ENCODE results near the gene IGFN1.

IGFN1 gene

DNA sequence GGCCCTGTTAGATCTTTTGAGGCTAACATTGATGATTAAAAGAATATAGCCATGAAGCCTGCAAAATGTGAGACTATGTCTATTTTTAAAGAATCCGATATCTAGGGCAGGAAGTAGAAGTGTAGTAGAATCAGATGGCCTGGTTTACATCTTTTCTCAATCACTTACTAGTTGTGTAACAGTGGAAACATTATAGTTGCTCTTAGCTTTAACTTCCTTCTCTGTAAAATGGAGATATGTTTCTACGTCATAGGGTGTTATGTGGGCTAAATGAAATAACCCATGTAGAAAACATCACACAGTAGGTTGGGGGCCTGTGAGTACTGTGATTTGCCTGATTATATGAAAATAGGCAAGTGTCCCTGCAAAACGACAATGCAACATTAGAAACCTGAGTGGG is 4.4 kb upstream of the IGFN1 start:
- TF ChIP-seq, protein P1, sequence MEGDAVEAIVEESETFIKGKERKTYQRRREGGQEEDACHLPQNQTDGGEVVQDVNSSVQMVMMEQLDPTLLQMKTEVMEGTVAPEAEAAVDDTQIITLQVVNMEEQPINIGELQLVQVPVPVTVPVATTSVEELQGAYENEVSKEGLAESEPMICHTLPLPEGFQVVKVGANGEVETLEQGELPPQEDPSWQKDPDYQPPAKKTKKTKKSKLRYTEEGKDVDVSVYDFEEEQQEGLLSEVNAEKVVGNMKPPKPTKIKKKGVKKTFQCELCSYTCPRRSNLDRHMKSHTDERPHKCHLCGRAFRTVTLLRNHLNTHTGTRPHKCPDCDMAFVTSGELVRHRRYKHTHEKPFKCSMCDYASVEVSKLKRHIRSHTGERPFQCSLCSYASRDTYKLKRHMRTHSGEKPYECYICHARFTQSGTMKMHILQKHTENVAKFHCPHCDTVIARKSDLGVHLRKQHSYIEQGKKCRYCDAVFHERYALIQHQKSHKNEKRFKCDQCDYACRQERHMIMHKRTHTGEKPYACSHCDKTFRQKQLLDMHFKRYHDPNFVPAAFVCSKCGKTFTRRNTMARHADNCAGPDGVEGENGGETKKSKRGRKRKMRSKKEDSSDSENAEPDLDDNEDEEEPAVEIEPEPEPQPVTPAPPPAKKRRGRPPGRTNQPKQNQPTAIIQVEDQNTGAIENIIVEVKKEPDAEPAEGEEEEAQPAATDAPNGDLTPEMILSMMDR (conservative IDR thresholded peaks at IDR 0.05): no peak
- no peak overlapping the region for H3K27ac ChIP-seq

DNA sequence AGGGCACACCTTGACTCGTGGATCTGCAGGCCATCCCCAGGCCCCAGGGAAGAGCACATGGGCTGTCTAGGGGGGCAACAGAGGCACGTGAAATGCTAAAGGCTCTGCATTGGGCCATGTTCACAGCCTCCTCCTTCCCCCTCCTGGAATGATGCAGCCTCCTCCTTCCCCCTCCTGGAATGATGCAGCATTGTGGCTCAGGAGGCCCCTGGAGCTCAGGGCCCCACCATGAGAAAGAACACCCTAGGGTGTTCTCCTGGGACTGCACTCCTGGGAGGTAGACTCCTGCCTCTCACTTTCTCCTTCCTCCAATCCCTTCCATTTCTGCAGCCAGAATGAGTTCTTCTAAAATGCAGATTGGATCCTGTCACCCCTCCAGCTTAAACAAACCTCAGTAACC is 1.5 kb upstream of the IGFN1 start:
- H3K27ac ChIP-seq: no peak overlapping the region
- TF ChIP-seq, protein P1 (conservative IDR thresholded peaks at IDR 0.05): no peak

DNA sequence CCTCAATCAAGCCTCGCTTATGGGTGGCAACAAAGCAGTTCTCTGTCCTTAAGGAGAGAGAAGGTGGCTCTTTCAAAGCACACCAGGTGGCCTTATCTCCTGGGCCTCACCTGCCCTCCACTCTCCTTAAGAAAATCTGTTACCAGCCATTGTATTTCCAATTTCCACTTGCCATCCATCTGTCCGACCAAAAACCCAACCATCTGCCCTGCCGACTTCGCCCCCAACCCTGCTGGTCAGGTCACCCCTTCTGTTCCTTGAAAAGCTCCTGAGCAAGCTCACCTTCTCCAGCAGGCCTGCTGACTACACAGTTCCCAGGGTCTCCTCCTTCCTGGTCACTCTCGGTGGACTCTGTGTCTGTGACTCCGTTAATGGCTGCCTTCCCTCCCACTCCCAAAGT is 619 bp upstream of the IGFN1 start:
- no peak overlapping the region for H3K27ac ChIP-seq
- TF ChIP-seq, protein P1 (conservative IDR thresholded peaks at IDR 0.05): no peak

DNA sequence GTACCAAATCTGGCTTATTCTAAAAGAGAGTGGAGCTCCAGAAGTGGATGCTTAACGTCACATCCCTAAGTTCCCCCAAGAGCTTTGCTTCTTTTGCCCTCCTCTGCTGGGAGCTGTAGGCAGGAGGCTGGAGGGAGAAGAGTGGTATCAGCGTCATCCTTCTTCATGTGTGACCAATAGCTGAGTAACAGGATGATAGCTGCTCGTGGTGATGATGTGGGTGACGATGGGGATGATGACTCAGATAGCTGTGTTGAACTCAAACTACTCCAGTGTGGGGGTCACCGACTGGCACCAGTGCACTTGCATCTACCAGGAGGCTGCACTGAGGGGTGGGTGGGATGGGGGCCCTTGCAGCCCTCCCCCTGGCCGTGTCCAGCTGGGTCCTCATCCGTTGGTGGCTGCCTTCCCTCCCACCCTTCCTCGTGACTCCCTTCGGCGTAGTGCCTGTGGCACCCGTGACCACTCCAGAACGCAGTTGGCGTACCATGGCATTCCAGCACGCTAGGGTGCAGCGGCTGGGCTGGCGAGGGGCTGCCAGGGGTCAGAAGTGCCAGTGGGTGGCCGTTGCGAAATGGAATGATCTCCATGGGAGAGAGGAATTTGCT is 1.1 kb downstream of the IGFN1 start:
- no peak overlapping the region for H3K27ac ChIP-seq
- TF ChIP-seq, protein P1 (conservative IDR thresholded peaks at IDR 0.05): no peak

DNA sequence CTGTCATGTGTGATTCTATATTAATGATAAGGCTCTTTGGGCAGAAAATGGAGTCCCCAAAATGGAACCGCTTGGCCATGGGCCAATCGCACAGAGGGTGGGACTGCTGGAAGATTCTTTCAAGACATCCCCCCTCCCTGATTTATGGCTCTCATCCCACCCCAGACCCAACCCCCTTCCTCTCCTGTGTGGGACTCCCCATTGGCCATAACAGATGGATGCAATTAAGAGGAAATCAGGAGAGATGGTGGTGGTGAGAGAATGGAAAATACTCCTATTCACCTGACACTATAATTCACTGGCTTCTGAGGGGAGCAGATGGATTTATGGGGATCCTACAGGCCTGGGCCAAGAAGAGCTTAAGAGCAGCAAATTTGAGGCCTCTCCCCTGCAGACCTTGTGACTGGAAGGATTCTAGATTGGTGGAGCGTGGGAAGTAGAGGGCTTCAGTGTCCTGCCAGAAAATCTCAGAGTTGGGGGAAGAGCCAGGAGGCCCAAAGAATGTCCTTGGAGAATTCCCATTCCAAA is 1.7 kb downstream of the IGFN1 start:
- TF ChIP-seq, protein P1 (conservative IDR thresholded peaks at IDR 0.05): no peak
- no peak overlapping the region for H3K27ac ChIP-seq

DNA sequence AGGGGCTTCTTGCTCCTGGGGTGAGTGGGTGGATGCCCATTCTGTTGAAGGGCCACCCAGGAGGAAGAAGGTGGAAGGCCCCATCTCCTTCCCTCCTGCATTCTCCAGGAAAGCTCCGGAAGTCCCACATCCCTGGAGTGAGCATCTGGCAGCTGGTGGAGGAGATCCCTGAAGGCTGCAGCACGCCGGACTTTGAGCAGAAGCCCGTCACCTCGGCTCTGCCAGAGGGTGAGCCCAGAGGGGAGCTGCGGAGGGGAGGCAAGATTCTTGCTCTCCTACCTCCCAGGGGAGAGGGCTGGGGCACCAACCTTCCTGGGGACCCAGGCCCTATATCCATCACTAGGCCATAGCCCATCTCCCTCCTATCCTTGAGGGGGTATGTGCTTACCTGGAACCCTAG is 3.4 kb downstream of the IGFN1 start:
- TF ChIP-seq, protein P1 (conservative IDR thresholded peaks at IDR 0.05): no peak
- H3K27ac ChIP-seq: no peak overlapping the region

DNA sequence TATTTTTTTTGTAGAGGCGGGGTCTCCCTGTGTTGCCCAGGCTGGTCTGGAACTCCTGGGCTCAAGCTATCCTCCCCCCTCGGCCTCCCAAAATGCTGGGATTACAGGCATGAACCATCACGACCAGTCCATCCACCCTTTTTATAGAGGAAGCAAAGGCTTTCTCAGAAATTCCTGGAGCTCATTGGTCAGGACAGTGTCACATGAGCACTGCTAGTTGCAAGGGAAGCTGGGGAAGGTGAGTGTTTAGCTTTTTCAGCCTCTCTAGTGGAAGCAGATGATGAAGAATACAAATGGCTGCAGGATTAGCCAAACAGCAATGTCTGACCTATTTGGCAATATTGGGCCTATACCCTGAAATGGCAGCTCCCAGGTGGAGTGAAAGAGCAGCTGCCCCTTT is 8.0 kb downstream of the IGFN1 start:
- H3K27ac ChIP-seq: no peak overlapping the region
- TF ChIP-seq, protein P1 (conservative IDR thresholded peaks at IDR 0.05): no peak
